Stimulated activated CD4-positive, alpha-beta T cell treated with anti-CD3 and anti-CD28 coated beads, TNF-alpha, amount 100 ng/mL, for 48 hours (primary cell): ENCODE data around the gene ERVW-1.
"Not testable (repeated sequence)": the region's sequence is repeated elsewhere in the genome, so short reads cannot be mapped to it uniquely, and the experiment has no call there.

Experiments used
- DNase-seq, 3 donors: peaks; one replicate each; pipeline ENCODE4 v3.0.0-alpha.2; 2020; ENCODE audit warnings: low read depth in 3 of 3

The ERVW-1 gene

GRCh38 chr7:92477681-92478080 lies at the start of gene ERVW-1:
ERVW-1 (minus strand) TSS chr7:92477946; CDS start chr7:92470381, 7,565 bp downstream.
- not testable (repeated sequence) for DNase-seq

- no peak for DNase-seq
Measured at GRCh38 chr7:92523110-92523509, 45.4 kb upstream of the ERVW-1 start.

- DNase-seq: no peak
Measured at GRCh38 chr7:92520024-92520423, 42.3 kb upstream of the ERVW-1 start.

- DNase-seq: no peak
Measured at GRCh38 chr7:92517631-92518030, 39.9 kb upstream of the ERVW-1 start.

- DNase-seq: no peak
Measured at GRCh38 chr7:92513167-92513902, 35.6 kb upstream of the ERVW-1 start.

GRCh38 chr7:92508946-92509345 lies 31.2 kb upstream of the ERVW-1 start:
- no peak for DNase-seq

GRCh38 chr7:92506363-92506762 lies 28.6 kb upstream of the ERVW-1 start:
- DNase-seq: no peak

- DNase-seq: no peak
Measured at GRCh38 chr7:92504563-92504962, 26.8 kb upstream of the ERVW-1 start.

GRCh38 chr7:92503767-92504166 lies 26.0 kb upstream of the ERVW-1 start:
- DNase-seq: no peak

GRCh38 chr7:92498557-92498956 lies 20.8 kb upstream of the ERVW-1 start:
- DNase-seq: no peak

GRCh38 chr7:92496876-92497275 lies 19.1 kb upstream of the ERVW-1 start:
- no peak for DNase-seq

- DNase-seq: no peak
Measured at GRCh38 chr7:92489634-92490033, 11.9 kb upstream of the ERVW-1 start.

- no peak for DNase-seq
Measured at GRCh38 chr7:92487804-92488203, 10.1 kb upstream of the ERVW-1 start.

GRCh38 chr7:92485974-92486373 lies 8.2 kb upstream of the ERVW-1 start:
- DNase-seq: no peak

GRCh38 chr7:92485267-92485892 lies 7.6 kb upstream of the ERVW-1 start:
- DNase-seq: no peak

GRCh38 chr7:92484226-92484625 lies 6.5 kb upstream of the ERVW-1 start:
- not testable (repeated sequence) for DNase-seq

- DNase-seq: not testable (repeated sequence)
Measured at GRCh38 chr7:92483624-92484023, 5.9 kb upstream of the ERVW-1 start.

- DNase-seq: not testable (repeated sequence)
Measured at GRCh38 chr7:92479146-92479545, 1.4 kb upstream of the ERVW-1 start.

- DNase-seq: no peak
Measured at GRCh38 chr7:92478711-92479110, 965 bp upstream of the ERVW-1 start.

- DNase-seq: no peak
Measured at GRCh38 chr7:92478095-92478494, 349 bp upstream of the ERVW-1 start.

- not testable (repeated sequence) for DNase-seq
Measured at GRCh38 chr7:92475851-92476590, 1.7 kb downstream of the ERVW-1 start.

- DNase-seq: not testable (repeated sequence)
Measured at GRCh38 chr7:92475261-92475770, 2.4 kb downstream of the ERVW-1 start.
